CD4-positive, alpha-beta T cell treated with Interleukin-4 for 1 hour (primary cell): Measurements from ENCODE around the gene SIRT5.

Source experiments
- DNase-seq, 2 donors: peaks; one replicate each; pipeline ENCODE4 v3.0.0-alpha.2; 2020 to 2022

SIRT5 gene

GRCh38 chr6:13638014-13638413 is 63.6 kb downstream of the SIRT5 start:
- no peak for DNase-seq

- no peak for DNase-seq
Measured at GRCh38 chr6:13638626-13639025, 64.2 kb downstream of the SIRT5 start.

GRCh38 chr6:13641315-13641714 is 66.9 kb downstream of the SIRT5 start:
- no peak for DNase-seq

- no peak for DNase-seq
Measured at GRCh38 chr6:13643125-13643524, 68.7 kb downstream of the SIRT5 start.

- DNase-seq, result no peak
Measured at GRCh38 chr6:13648850-13649249, 74.4 kb downstream of the SIRT5 start.

- DNase-seq, result no peak
Measured at GRCh38 chr6:13649393-13649792, 75.0 kb downstream of the SIRT5 start.

- DNase-seq, result no peak
Measured at GRCh38 chr6:13653296-13653695, 78.9 kb downstream of the SIRT5 start.

GRCh38 chr6:13654496-13654895 is 80.1 kb downstream of the SIRT5 start:
- DNase-seq, result no peak

- no peak for DNase-seq
Measured at GRCh38 chr6:13655700-13656099, 81.3 kb downstream of the SIRT5 start.

- no peak for DNase-seq
Measured at GRCh38 chr6:13660273-13660672, 85.9 kb downstream of the SIRT5 start.

- no peak for DNase-seq
Measured at GRCh38 chr6:13660893-13661292, 86.5 kb downstream of the SIRT5 start.

GRCh38 chr6:13661647-13662046 is 87.2 kb downstream of the SIRT5 start:
- no peak for DNase-seq

- DNase-seq, result no peak
Measured at GRCh38 chr6:13662651-13663334, 88.4 kb downstream of the SIRT5 start.

- no peak for DNase-seq
Measured at GRCh38 chr6:13663986-13664385, 89.6 kb downstream of the SIRT5 start.
